Osteoblast (primary cell): ENCODE data around the gene ZSCAN16. TPM values are rescaled to one million over a fixed set of nuclear protein-coding genes. Genes with fewer than 3 reads are reported as not detected.

Source experiments
- DNase-seq: peaks from one replicate; pipeline ENCODE4 v3.0.0; 2011; ENCODE audit warnings: low spot score, mixed read lengths; ENCODE audit not compliant: insufficient read length; ENCODE audit errors: missing footprints
- H2AFZ ChIP-seq: 2 replicates; pipeline ENCODE4 v1.6.0; 2011; ENCODE audit warnings: mild to moderate bottlenecking, low read length
- H3K27ac ChIP-seq: 2 replicates; pipeline ENCODE4 v1.5.1; 2011; ENCODE audit warnings: mild to moderate bottlenecking, low read depth, low read length, moderate library complexity
- H3K27me3 ChIP-seq: 2 replicates; pipeline ENCODE4 v1.6.0; 2012; ENCODE audit warnings: mild to moderate bottlenecking, control low read depth, inconsistent platforms, low read length, moderate library complexity; ENCODE audit not compliant: insufficient read depth
- H3K36me3 ChIP-seq: 2 replicates; pipeline ENCODE4 v1.5.1; 2011; ENCODE audit warnings: mild to moderate bottlenecking, low read length, control low read depth, moderate library complexity; ENCODE audit not compliant: insufficient read depth
- H3K4me1 ChIP-seq: 2 replicates; pipeline ENCODE4 v1.5.1; 2011; ENCODE audit warnings: mild to moderate bottlenecking, low read length, control low read depth, moderate library complexity; ENCODE audit not compliant: insufficient read depth
- H3K4me2 ChIP-seq: 2 replicates; pipeline ENCODE4 v1.6.0; 2011; ENCODE audit warnings: mild to moderate bottlenecking, low read length; ENCODE audit not compliant: insufficient read depth
- H3K4me3 ChIP-seq: fragments of 200-600 bp; sonication (generic); 3 replicates; pipeline ENCODE4 v1.5.1; 2012; ENCODE audit warnings: mild to moderate bottlenecking, low read length, inconsistent platforms; ENCODE audit not compliant: insufficient read depth
- H3K79me2 ChIP-seq: 2 replicates; pipeline ENCODE4 v1.6.0; 2012; ENCODE audit warnings: mild to moderate bottlenecking, low read length, control low read depth, inconsistent platforms; ENCODE audit not compliant: insufficient read depth
- H3K9me3 ChIP-seq: 2 replicates; pipeline ENCODE4 v1.5.1; 2011; ENCODE audit warnings: low read depth, low read length, control low read depth
- H4K20me1 ChIP-seq: 2 replicates; pipeline ENCODE4 v1.6.0; 2012; ENCODE audit warnings: mild to moderate bottlenecking, low read length, control low read depth; ENCODE audit not compliant: insufficient read depth
- CTCF ChIP-seq: IDR thresholded peaks from 2 replicates; pipeline ENCODE4 v1.5.1; 2011; ENCODE audit warnings: mild to moderate bottlenecking, low read depth, low read length, moderate library complexity; ENCODE audit errors: extremely low read depth
- total RNA-seq: library from RNA; depleted of rRNA; stranded (reverse); fragments of >200 nt; gene quantifications from 2 replicates; pipeline ENCODE4 v1.2.3, GENCODE V29; 2012

The ZSCAN16 gene
- total RNA-seq, 1 donor = 3.3 TPM

GRCh38 chr6:28159029-28159607, 34.7 kb downstream of the ZSCAN16 start:
- Histone ChIP-seq H3K79me2 (no peaks in the 10 kb centered on the region), H3K4me3 (no peak overlapping the region), H2AFZ (no peak overlapping the region), H3K9me3 (no peaks in the 10 kb centered on the region), H3K36me3 (peaks cover 26% of the 10 kb centered on the region), H3K27me3 (no peaks in the 10 kb centered on the region), H3K4me2 (no peak overlapping the region), H3K27ac (no peak overlapping the region), H3K4me1 (peaks cover 8% of the 10 kb centered on the region), H4K20me1 (no peaks in the 10 kb centered on the region)
- TF ChIP-seq CTCF = no peak
- no peak for DNase-seq

DNA sequence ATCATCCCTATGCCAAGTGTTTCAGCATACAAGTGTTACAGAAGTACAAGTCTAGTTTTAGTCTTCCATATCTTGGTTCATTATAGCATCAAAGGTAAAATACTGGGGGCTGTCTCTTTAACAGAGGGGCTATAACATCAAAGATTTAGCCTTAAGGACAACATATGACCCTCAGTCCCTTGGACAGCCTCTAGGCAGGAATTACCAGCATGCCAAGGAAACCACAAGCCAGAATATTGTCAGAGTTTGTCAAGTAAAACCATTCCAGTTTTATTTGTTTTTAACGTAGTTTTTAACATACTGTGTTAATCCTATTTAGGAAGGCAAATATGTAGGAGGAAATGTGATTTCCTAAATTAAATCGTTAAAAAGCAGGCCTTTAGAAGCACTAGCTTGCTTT, 35.8 kb downstream of the ZSCAN16 start:
- Histone ChIP-seq H3K4me2 (no peak overlapping the region), H3K4me3 (no peak overlapping the region), H3K27ac (no peak overlapping the region), H3K79me2 (no peaks in the 10 kb centered on the region), H4K20me1 (no peaks in the 10 kb centered on the region), H2AFZ (no peak overlapping the region), H3K9me3 (no peaks in the 10 kb centered on the region), H3K27me3 (no peaks in the 10 kb centered on the region), H3K4me1 (peaks cover 8% of the 10 kb centered on the region), H3K36me3 (peaks cover 15% of the 10 kb centered on the region)
- TF ChIP-seq CTCF = no peak
- no peak for DNase-seq

DNA sequence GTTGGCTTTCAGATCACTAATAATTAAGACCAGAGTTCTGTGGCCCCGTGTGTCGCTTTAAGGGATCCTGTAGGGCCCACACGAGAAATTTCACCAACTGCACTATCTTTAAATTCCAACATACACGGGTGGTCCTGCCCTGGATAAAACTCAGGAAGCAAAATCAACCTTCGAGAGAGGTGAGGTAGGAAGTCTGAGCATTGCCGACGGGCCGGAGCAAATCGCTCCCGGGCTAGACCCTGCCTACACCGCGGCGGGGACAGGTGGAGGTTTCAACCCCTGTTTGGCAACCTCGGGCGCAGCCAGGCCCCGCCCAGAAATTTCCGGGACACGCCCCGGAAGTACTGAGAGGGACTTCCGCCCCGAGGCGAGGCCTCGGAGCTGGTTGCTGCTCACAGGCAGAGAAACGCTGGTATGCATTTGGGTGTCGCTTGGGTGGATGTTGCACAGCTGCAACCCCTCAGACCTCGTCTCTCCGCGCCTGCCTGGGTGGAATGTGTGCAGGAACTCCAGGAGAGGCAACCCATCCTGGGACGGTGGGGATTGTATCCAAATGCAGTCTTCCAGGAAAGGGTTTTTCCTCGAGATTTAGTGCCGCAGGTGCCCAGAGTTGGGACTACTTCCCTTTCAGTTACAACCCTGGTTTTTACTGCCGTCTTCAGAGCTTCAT, 37.1 kb downstream of the ZSCAN16 start:
- Histone ChIP-seq H3K4me2 (peak overlapping the region; percentile 91), H3K27me3 (no peaks in the 10 kb centered on the region), H3K79me2 (no peaks in the 10 kb centered on the region), H4K20me1 (no peaks in the 10 kb centered on the region), H3K9me3 (no peaks in the 10 kb centered on the region), H3K4me3 (peak overlapping the region; percentile 81), H3K27ac (peak overlapping the region; percentile 30), H3K4me1 (peaks cover 10% of the 10 kb centered on the region), H3K36me3 (peaks cover 10% of the 10 kb centered on the region), H2AFZ (peak overlapping the region; percentile 95)
- peak; percentile 84 for DNase-seq
- TF ChIP-seq CTCF = no peak

- Histone ChIP-seq H3K4me2 (no peak overlapping the region), H3K27me3 (no peaks in the 10 kb centered on the region), H3K4me1 (peaks cover 13% of the 10 kb centered on the region), H4K20me1 (no peaks in the 10 kb centered on the region), H2AFZ (no peak overlapping the region), H3K27ac (no peak overlapping the region), H3K79me2 (no peaks in the 10 kb centered on the region), H3K4me3 (no peak overlapping the region), H3K36me3 (no peaks in the 10 kb centered on the region), H3K9me3 (no peaks in the 10 kb centered on the region)
- DNase-seq = no peak
- no peak for TF ChIP-seq CTCF
These were observed 41.2 kb downstream of the ZSCAN16 start for GRCh38 chr6:28165563-28165962.
